Measurements from ENCODE around the gene NDUFAF7. TPM values are rescaled to one million over a fixed set of nuclear protein-coding genes. Genes with fewer than 3 reads are reported as not detected.

The NDUFAF7 gene
- total RNA-seq, 1 experiment from 2014 or later: 13.2 TPM

DNA sequence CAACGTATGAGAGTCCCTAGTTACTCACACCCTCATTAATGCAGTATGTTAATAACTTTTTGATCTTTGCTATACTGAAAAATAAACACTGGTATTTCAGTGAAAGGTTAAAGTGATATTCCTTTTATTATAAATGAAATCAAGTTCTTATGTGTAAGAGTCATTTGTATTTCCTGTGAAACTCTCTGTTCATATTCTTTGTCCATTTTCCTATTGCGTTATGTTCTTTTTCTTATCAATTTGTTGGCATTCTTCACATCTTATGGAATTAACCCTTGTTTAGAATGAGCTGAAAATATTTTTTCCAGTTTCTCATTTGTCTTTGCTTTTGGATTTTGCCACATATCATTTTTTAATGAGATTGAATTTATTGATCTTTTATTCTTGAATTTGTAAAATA is 44.8 kb downstream of the NDUFAF7 start:
- DNase-seq (no peak), ATAC-seq (no peak)
- no peak overlapping the region for H2AFZ ChIP-seq (ENCODE audit: low read length)
- TF ChIP-seq CTCF (conservative IDR thresholded peaks at IDR 0.05; ENCODE audit: low read depth, low read length): no peak
- no peak for TF ChIP-seq EZH2phosphoT487 (IDR thresholded peaks at IDR 0.05; ENCODE audit: borderline replicate concordance, low read length)
- TF ChIP-seq EZH2 (IDR thresholded peaks at IDR 0.05; ENCODE audit: low read length, unreplicated experiment): no peak
- peaks cover 23% of the 10 kb centered on the region for H3K36me3 ChIP-seq (ENCODE audit: low read depth, low read length)
- H3K9me3 ChIP-seq (ENCODE audit: low read length): no peaks in the 10 kb centered on the region
- H3K4me2 ChIP-seq (ENCODE audit: low read length): no peak overlapping the region
- H3F3A ChIP-seq (ENCODE audit: low read length, unreplicated experiment): no peaks in the 10 kb centered on the region
- no peaks in the 10 kb centered on the region for H3K27me3 ChIP-seq (ENCODE audit: low read length)
- no peak overlapping the region for H3K9ac ChIP-seq (ENCODE audit: low read length)
- H3K9me2 ChIP-seq (replicated peaks; ENCODE audit: low read length): no peaks in the 10 kb centered on the region
- H3K4me1 ChIP-seq (ENCODE audit: insufficient read depth, low read length): no peaks in the 10 kb centered on the region
- ChIA-PET CTCF (no interaction called here), POLR2A (ENCODE audit: unreplicated experiment) (no interaction called here)
- intact Hi-C loops (cut with micrococcal nuclease): no loop called here
- no peaks in the 10 kb centered on the region for H4K20me1 ChIP-seq (ENCODE audit: low read length)
- H3K79me2 ChIP-seq (ENCODE audit: low read length): no peaks in the 10 kb centered on the region
- H3K4me3 ChIP-seq (ENCODE audit: low read length): no peak overlapping the region
- no TSS peak for BruUV-seq (replicated peaks)
- H3K27ac ChIP-seq (ENCODE audit: low read length): no peak overlapping the region

DNA sequence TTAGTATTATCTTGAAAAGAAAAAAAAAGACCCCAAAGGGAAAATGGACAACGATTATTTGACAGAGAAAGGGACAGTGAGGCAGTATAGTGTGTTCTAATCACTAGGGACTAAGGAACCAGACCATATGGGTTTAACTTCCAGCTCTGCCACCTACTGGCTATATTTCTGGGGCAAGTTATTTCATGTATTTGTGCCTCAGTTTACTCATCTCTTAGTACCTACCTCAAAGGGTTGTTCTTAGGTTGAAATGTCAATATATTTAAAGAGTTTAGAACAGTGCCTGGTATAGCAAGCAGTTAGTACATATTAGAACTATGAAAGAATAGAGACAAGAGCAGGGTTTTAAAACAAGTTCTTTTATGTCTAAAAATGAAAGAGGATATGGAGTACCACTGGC is 50.5 kb downstream of the NDUFAF7 start:
- Histone ChIP-seq H3K4me1 (ENCODE audit: insufficient read depth, low read length) (0 out of 2 replicates have a peak, but pooled peaks cover 8% of the 10 kb centered on the region), H3F3A (ENCODE audit: low read length, unreplicated experiment) (no peaks in the 10 kb centered on the region), H2AFZ (ENCODE audit: low read length) (no peak overlapping the region), H3K27ac (ENCODE audit: low read length) (no peak overlapping the region), H4K20me1 (ENCODE audit: low read length) (no peaks in the 10 kb centered on the region), H3K9ac (ENCODE audit: low read length) (no peak overlapping the region), H3K79me2 (ENCODE audit: low read length) (no peaks in the 10 kb centered on the region), H3K9me2 (replicated peaks; ENCODE audit: low read length) (no peaks in the 10 kb centered on the region), H3K27me3 (ENCODE audit: low read length) (no peaks in the 10 kb centered on the region), H3K4me2 (ENCODE audit: low read length) (no peak overlapping the region), H3K4me3 (ENCODE audit: low read length) (no peak overlapping the region), H3K36me3 (ENCODE audit: low read depth, low read length) (peaks cover 26% of the 10 kb centered on the region), H3K9me3 (ENCODE audit: low read length) (no peaks in the 10 kb centered on the region)
- intact Hi-C loops (cut with micrococcal nuclease): no loop called here
- TF ChIP-seq CTCF (conservative IDR thresholded peaks at IDR 0.05; ENCODE audit: low read depth, low read length) (peak; percentile 53; the same call in 1 of the 2 replicates), EZH2phosphoT487 (IDR thresholded peaks at IDR 0.05; ENCODE audit: borderline replicate concordance, low read length) (no peak), EZH2 (IDR thresholded peaks at IDR 0.05; ENCODE audit: low read length, unreplicated experiment) (no peak)
- DNase-seq (no peak), ATAC-seq (no peak)
- no TSS peak for BruUV-seq (replicated peaks)
- CTCF ChIA-PET: interaction anchor here (0.6 kb wide), 1 partner anchor 373 kb away, joined by 3 read pairs; no protein-coding TSS in a partner anchor
- POLR2A ChIA-PET (ENCODE audit: unreplicated experiment): no interaction called here

GRCh38 chr2:37282746-37283145 is 51.3 kb downstream of the NDUFAF7 start:
- 0 out of 2 replicates have a peak overlapping the region, but pooled peaks have one; percentile 10 for H3K27ac ChIP-seq (ENCODE audit: low read length)
- H4K20me1 ChIP-seq (ENCODE audit: low read length): no peaks in the 10 kb centered on the region
- H3K36me3 ChIP-seq (ENCODE audit: low read depth, low read length): peaks cover 24% of the 10 kb centered on the region
- no peak overlapping the region for H3K4me3 ChIP-seq (ENCODE audit: low read length)
- H3F3A ChIP-seq (ENCODE audit: low read length, unreplicated experiment): no peaks in the 10 kb centered on the region
- POLR2A ChIA-PET (ENCODE audit: unreplicated experiment): no interaction called here
- H3K27me3 ChIP-seq (ENCODE audit: low read length): no peaks in the 10 kb centered on the region
- CTCF ChIA-PET: no interaction called here
- no peaks in the 10 kb centered on the region for H3K9me3 ChIP-seq (ENCODE audit: low read length)
- DNase-seq (no peak), ATAC-seq (no peak)
- no TSS peak for BruUV-seq (replicated peaks)
- intact Hi-C loops (cut with micrococcal nuclease): no loop called here
- H2AFZ ChIP-seq (ENCODE audit: low read length): no peak overlapping the region
- H3K9ac ChIP-seq (ENCODE audit: low read length): no peak overlapping the region
- H3K4me1 ChIP-seq (ENCODE audit: insufficient read depth, low read length): 0 out of 2 replicates have a peak, but pooled peaks cover 8% of the 10 kb centered on the region
- H3K79me2 ChIP-seq (ENCODE audit: low read length): no peaks in the 10 kb centered on the region
- TF ChIP-seq EZH2phosphoT487 (IDR thresholded peaks at IDR 0.05; ENCODE audit: borderline replicate concordance, low read length): no peak
- TF ChIP-seq CTCF (conservative IDR thresholded peaks at IDR 0.05; ENCODE audit: low read depth, low read length): no peak
- TF ChIP-seq EZH2 (IDR thresholded peaks at IDR 0.05; ENCODE audit: low read length, unreplicated experiment): no peak
- H3K9me2 ChIP-seq (replicated peaks; ENCODE audit: low read length): no peaks in the 10 kb centered on the region
- H3K4me2 ChIP-seq (ENCODE audit: low read length): no peak overlapping the region
